GM19397 (cell line): ENCODE data around the gene FGD5.
A peak's percentile ranks its signal among the peaks of the same experiment; 100 is the strongest.

ENCODE experiments used
- ATAC-seq: cut with Tn5 transposase; IDR thresholded peaks from one replicate; pipeline ENCODE4 v1.9.1; 2021; ENCODE audit warnings: mild to moderate bottlenecking, moderate library complexity; ENCODE audit not compliant: unreplicated experiment

The FGD5 gene

GRCh38 chr3:14818804-14819500 is at the start of gene FGD5:
Gene FGD5 (plus strand): TSS chr3:14818962. CDS start chr3:14819072, 110 bp downstream.
- no peak for ATAC-seq

GRCh38 chr3:14769544-14770325 is 49.0 kb upstream of the FGD5 start:
- ATAC-seq: no peak

GRCh38 chr3:14770591-14770990 is 48.2 kb upstream of the FGD5 start:
- ATAC-seq: no peak

- no peak for ATAC-seq
These were observed 46.9 kb upstream of the FGD5 start for GRCh38 chr3:14771593-14772497.

- no peak for ATAC-seq
These were observed 46.1 kb upstream of the FGD5 start for GRCh38 chr3:14772533-14773138.

- ATAC-seq: no peak
These were observed 45.5 kb upstream of the FGD5 start for GRCh38 chr3:14773281-14773680.

- no peak for ATAC-seq
These were observed 45.1 kb upstream of the FGD5 start for GRCh38 chr3:14773691-14774128.

- no peak for ATAC-seq
These were observed 44.3 kb upstream of the FGD5 start for GRCh38 chr3:14774431-14774830.

GRCh38 chr3:14775011-14775410 is 43.8 kb upstream of the FGD5 start:
- no peak for ATAC-seq

GRCh38 chr3:14775563-14775962 is 43.2 kb upstream of the FGD5 start:
- ATAC-seq: no peak

- ATAC-seq: no peak
These were observed 39.6 kb upstream of the FGD5 start for GRCh38 chr3:14779069-14779685.

- ATAC-seq: peak; percentile 52
These were observed 37.7 kb upstream of the FGD5 start for GRCh38 chr3:14780927-14781507.

- ATAC-seq: no peak
These were observed 35.2 kb upstream of the FGD5 start for GRCh38 chr3:14783480-14784086.

- ATAC-seq: no peak
These were observed 34.6 kb upstream of the FGD5 start for GRCh38 chr3:14784087-14784681.

GRCh38 chr3:14785207-14786155 is 33.3 kb upstream of the FGD5 start:
- no peak for ATAC-seq

- no peak for ATAC-seq
These were observed 32.4 kb upstream of the FGD5 start for GRCh38 chr3:14786369-14786768.

GRCh38 chr3:14787630-14788029 is 31.1 kb upstream of the FGD5 start:
- ATAC-seq: no peak

GRCh38 chr3:14788644-14789043 is 30.1 kb upstream of the FGD5 start:
- no peak for ATAC-seq
